K562 (cell line): Measurements from ENCODE around the gene MARK3. TPM values are rescaled to one million over a fixed set of nuclear protein-coding genes. Genes with fewer than 3 reads are reported as not detected.

Source experiments
- ATAC-seq: fragments of 200-7000 bp; cut with Tn5 transposase; 3 replicates; pipeline ENCODE4 v1.9.1; 2020; ENCODE audit warnings: moderate library complexity
- BruUV-seq: library from RNA; stranded (reverse); fragments of 400-500 nt; replicated peaks from 2 replicates; lab custom pipeline; 2021; lab: Mats Ljungman, UMichigan
- CTCF ChIA-PET: fragments of 300-600 bp; formaldehyde crosslinking; extraction: SDS; loops from one replicate; lab custom pipeline; 2021; ENCODE audit warnings: low intra/inter-chr PET ratio; lab: Yijun Ruan, JAX
- POLR2A ChIA-PET: fragments of 300-600, 350-650 bp; sonication (Branson Sonifier 250); formaldehyde crosslinking; extraction: SDS; loops from one replicate; lab custom pipeline; 2021; ENCODE audit warnings: antibody characterized with exemption, inconsistent platforms; lab: Yijun Ruan, JAX
- DNase-seq, 4 experiments: peaks; one replicate each; pipeline versions ENCODE4 v3.0.0 to v3.0.0-alpha.2; 2011 to 2018; ENCODE audit warnings: low spot score in 3 of 4, mixed read lengths in 3 of 4; ENCODE audit errors: extremely low read depth in 1 of 4
- FAIRE-seq: peaks from 2 replicates; lab custom pipeline; 2011; peaks lifted over from hg19 to GRCh38; lab: Jason Lieb, UNC
- H2AFZ ChIP-seq: 2 replicates; pipeline ENCODE4 v1.6.0; 2011; ENCODE audit warnings: low read depth, low read length, control low read depth, inconsistent platforms
- H3K27ac ChIP-seq: fragments of 200-600 bp; 3 replicates; pipeline ENCODE4 v1.8.0; 2011; ENCODE audit warnings: low read depth, mild to moderate bottlenecking, control low read depth, inconsistent platforms, low read length, moderate library complexity, mixed read lengths; ENCODE audit errors: extremely low read depth
- H3K27me3 ChIP-seq, 2 experiments: fragments of 300-600 bp in 1 of 2; 2 replicates in 1 of 2; 3 replicates in 1 of 2; pipeline versions ENCODE4 v1.6.0 to v1.8.0; 2011; ENCODE audit warnings: inconsistent platforms in 2 of 2, low read length in 2 of 2, mild to moderate bottlenecking in 1 of 2, mixed read lengths in 1 of 2, moderate library complexity in 1 of 2; ENCODE audit not compliant: control insufficient read depth in 2 of 2, insufficient read depth in 2 of 2
- H3K36me3 ChIP-seq: fragments of 300-600 bp; 3 replicates; pipeline ENCODE4 v1.8.0; 2011; ENCODE audit warnings: mild to moderate bottlenecking, low read length, inconsistent platforms; ENCODE audit not compliant: control insufficient read depth, insufficient read depth
- H3K4me1 ChIP-seq, 2 experiments: fragments of 200-600 bp in 1 of 2; replicated peaks in 1 of 2; 2 replicates in 1 of 2; 3 replicates in 1 of 2; pipeline versions ENCODE4 v1.5.1 to v1.8.0; 2011; ENCODE audit warnings: inconsistent platforms in 2 of 2, low read length in 2 of 2, mild to moderate bottlenecking in 1 of 2, mixed read lengths in 1 of 2, moderate library complexity in 1 of 2; ENCODE audit not compliant: control insufficient read depth in 2 of 2, insufficient read depth in 2 of 2
- H3K4me2 ChIP-seq: 2 replicates; pipeline ENCODE4 v1.6.1; 2011; ENCODE audit warnings: low read length, control low read depth, inconsistent platforms, mixed read lengths; ENCODE audit not compliant: insufficient read depth
- H3K4me3 ChIP-seq: fragments of 200-600 bp; sonication (generic), shearing (Covaris generic); 2 replicates; pipeline ENCODE4 v1.5.1; 2016; ENCODE audit warnings: control low read depth, inconsistent platforms
- H3K79me2 ChIP-seq: fragments of 200-600 bp; 3 replicates; pipeline ENCODE4 v1.8.0; 2011; ENCODE audit warnings: low read length, inconsistent platforms; ENCODE audit not compliant: control insufficient read depth, insufficient read depth
- H3K9ac ChIP-seq, 2 experiments: 2 replicates each; pipeline versions ENCODE4 v1.6.0 to v1.6.1; 2011; ENCODE audit warnings: low read depth in 2 of 2, low read length in 2 of 2, control low read depth in 1 of 2, inconsistent platforms in 1 of 2, mild to moderate bottlenecking in 1 of 2, mixed read lengths in 1 of 2; ENCODE audit not compliant: insufficient read depth in 1 of 2
- H3K9me1 ChIP-seq: one replicate; pipeline ENCODE4 v1.6.0; 2011; ENCODE audit warnings: inconsistent platforms, mild to moderate bottlenecking, low read length, moderate library complexity; ENCODE audit not compliant: control insufficient read depth, insufficient read depth
- H3K9me3 ChIP-seq: replicated peaks from 2 replicates; pipeline ENCODE4 v1.5.1; 2011; ENCODE audit warnings: low read depth, low read length, inconsistent platforms; ENCODE audit not compliant: control insufficient read depth, insufficient read depth
- H4K20me1 ChIP-seq: replicated peaks from 2 replicates; pipeline ENCODE4 v1.6.1; 2011; ENCODE audit warnings: low read length, inconsistent platforms, mixed read lengths; ENCODE audit not compliant: control insufficient read depth, insufficient read depth
- FOXP1 ChIP-seq: sonication (generic); formaldehyde crosslinking; IDR thresholded peaks from 2 replicates; pipeline ENCODE4 v1.8.0; 2022; ENCODE audit warnings: mild to moderate bottlenecking, missing genetic modification reagents
- GABPA ChIP-seq: fragments of 200-800 bp; sonication (Bioruptor generic); conservative IDR thresholded peaks from 2 replicates; pipeline ENCODE4 v1.6.1; 2016; ENCODE audit warnings: low read depth, missing genetic modification characterization, missing compliant biosample characterization
- GABPB2 ChIP-seq: fragments of 250-450 bp; sonication (Bioruptor Pico); conservative IDR thresholded peaks from 2 replicates; pipeline ENCODE4 v1.5.1; 2021; ENCODE audit warnings: mild to moderate bottlenecking
- GTF2A2 ChIP-seq: IDR thresholded peaks from 2 replicates; pipeline ENCODE4 v1.6.1; 2016; ENCODE audit warnings: mild to moderate bottlenecking, missing genetic modification characterization, missing compliant biosample characterization
- KLF16 ChIP-seq: IDR thresholded peaks from 2 replicates; pipeline ENCODE4 v1.6.1; 2016; ENCODE audit warnings: antibody characterized with exemption
- MCM2 ChIP-seq: fragments of 450-650 bp; IDR thresholded peaks from 2 replicates; pipeline ENCODE4 v1.6.1; 2017; ENCODE audit warnings: low read depth, mild to moderate bottlenecking
- NONO ChIP-seq, 2 experiments: fragments of 200-400 bp in 1 of 2; fragments of 450-650 bp in 1 of 2; formaldehyde crosslinking in 1 of 2; IDR thresholded peaks; 2 replicates each; pipeline ENCODE4 v1.6.1; 2017; ENCODE audit warnings: low read depth in 2 of 2, mild to moderate bottlenecking in 2 of 2, moderate library complexity in 2 of 2, low read length in 1 of 2
- RAD21 ChIP-seq, 2 experiments: fragments of 250-450 bp in 1 of 2; fragments of 450-650 bp in 1 of 2; sonication (Bioruptor Pico) in 1 of 2; formaldehyde crosslinking in 1 of 2; IDR thresholded peaks in 1 of 2; conservative IDR thresholded peaks in 1 of 2; 2 replicates each; pipeline versions ENCODE4 v1.4.0 to v1.8.0; 2020 to 2022; ENCODE audit warnings: mild to moderate bottlenecking in 2 of 2, moderate library complexity in 1 of 2
- SMARCC2 ChIP-seq: fragments of 450-650 bp; IDR thresholded peaks from 2 replicates; pipeline ENCODE4 v1.6.1; 2017; ENCODE audit warnings: antibody characterized with exemption, moderate library complexity, mild to moderate bottlenecking, low read depth
- TEAD2 ChIP-seq: fragments of 450-650 bp; IDR thresholded peaks from 2 replicates; pipeline ENCODE4 v1.6.1; 2016; ENCODE audit warnings: missing genetic modification characterization, control low read depth, missing compliant biosample characterization
- ZNF551 ChIP-seq: fragments of 250-450 bp; sonication (Bioruptor Pico); IDR thresholded peaks from 2 replicates; pipeline ENCODE4 v1.5.0; 2021; ENCODE audit warnings: mild to moderate bottlenecking, moderate library complexity
- WGBS: fragments of 100-300 bp; shearing (Covaris generic); methylation state at CpG from one replicate; pipeline ENCODE4 v1.1.6; 2016; ENCODE audit warnings: low coverage, mixed read lengths; ENCODE audit not compliant: insufficient coverage; ENCODE audit errors: missing lambda C conversion rate; 5-methylcytosine and 5-hydroxymethylcytosine counted together
- in situ Hi-C: fragments of 300-500 bp; cut with MboI; formaldehyde crosslinking; loops from 4 replicates; pipeline ENCODE4 v1.15.0; 2018; ENCODE audit warnings: inconsistent platforms, mixed read lengths
- intact Hi-C: fragments of 100-400 bp; cut with micrococcal nuclease; formaldehyde crosslinking; loops from 2 replicates; pipeline ENCODE4 v1.14.2; 2022
- polyA plus RNA-seq, 8 experiments: library from polyadenylated mRNA; depleted of rRNA in 4 of 8; stranded (reverse) in 5 of 8; unstranded in 3 of 8; fragments of >200 nt; fragmentation: Nextera tagmentation in 2 of 8; fragmentation: Illumina TruSeq in 1 of 8; extraction: Ambion mirVana in 2 of 8; extraction: Trizol in 1 of 8; gene quantifications; 2 replicates each; pipeline versions ENCODE4 v1.2.1 to v1.2.3, GENCODE V29; 2011 to 2014; ENCODE audit warnings: inconsistent platforms in 1 of 8, missing spikeins in 1 of 8
- total RNA-seq, 7 experiments: library from RNA; depleted of rRNA in 6 of 7; stranded (reverse); fragments of >200 nt in 6 of 7; fragmentation: Illumina TruSeq in 2 of 7; extraction: Trizol in 2 of 7; gene quantifications; 2 replicates each; pipeline versions ENCODE4 v1.2.1 to v1.2.3, GENCODE V29; 2011 to 2021; ENCODE audit warnings: low replicate concordance in 1 of 7
- TF ChIP-seq, protein P1 (sequence below), 2 experiments: fragments of 450-650 bp in 1 of 2; sonication (generic) in 1 of 2; formaldehyde crosslinking in 1 of 2; IDR thresholded peaks in 1 of 2; conservative IDR thresholded peaks in 1 of 2; 2 replicates each; pipeline versions ENCODE4 v1.6.1 to v1.8.1; 2016 to 2023; ENCODE audit warnings: mild to moderate bottlenecking in 2 of 2, moderate library complexity in 2 of 2, inconsistent platforms in 1 of 2, missing genetic modification reagents in 1 of 2
- TF ChIP-seq, protein P2 (sequence below): fragments of 450-650 bp; IDR thresholded peaks from 2 replicates; pipeline ENCODE4 v1.6.1; 2016
- TF ChIP-seq, protein P3 (sequence below): sonication (generic); formaldehyde crosslinking; IDR thresholded peaks from 2 replicates; pipeline ENCODE4 v1.8.1; 2023; ENCODE audit warnings: missing genetic modification reagents, mild to moderate bottlenecking, borderline replicate concordance

Gene MARK3
- total and polyA plus RNA-seq, 9 of the 15 experiments (the other 6 are each of a cell fraction or from before 2014, with no cell fraction given), result 10.1 to 68.7 (median 56.3) TPM

DNA sequence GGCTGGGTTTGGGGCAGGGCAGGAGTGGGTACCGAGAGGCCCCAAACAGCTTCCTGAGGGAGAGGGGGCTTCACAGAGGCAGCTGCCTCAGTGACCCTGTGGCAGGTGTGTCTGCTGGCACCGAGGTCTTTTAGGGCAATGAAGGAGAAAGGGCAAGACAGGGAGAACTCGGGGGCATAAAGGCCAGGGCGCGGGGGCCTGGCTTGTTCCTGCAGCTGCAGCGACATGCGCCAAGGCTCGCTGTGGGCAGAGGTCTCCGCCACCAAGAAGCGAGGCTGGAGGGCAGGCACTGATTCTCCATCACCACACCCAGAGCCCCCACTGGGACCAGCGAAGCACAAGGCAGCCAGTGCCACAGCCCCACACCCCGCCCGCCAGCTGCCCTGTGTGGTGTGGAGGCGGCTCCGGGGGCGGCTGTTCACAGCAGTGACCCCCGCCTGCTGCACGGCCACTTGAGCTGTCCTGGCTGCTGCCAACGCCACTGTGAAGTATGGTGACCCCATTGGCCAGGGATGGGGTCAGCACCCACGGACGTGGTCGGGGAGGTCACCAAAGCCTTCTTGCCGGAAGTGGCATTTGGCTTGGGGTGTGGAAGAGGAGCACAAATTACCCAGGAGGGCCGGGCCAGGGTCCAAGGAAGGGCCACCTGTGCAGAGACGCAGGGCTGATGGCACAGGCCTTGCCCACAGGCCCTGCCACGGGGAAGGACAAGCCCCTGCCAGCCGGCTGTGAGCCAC is 160.9 kb downstream of the MARK3 start:
- ChIA-PET POLR2A (interaction anchor here (1.0 to 2.1 kb wide), 4 partner anchors 10 to 27 kb away, joined by 3 to 8 read pairs (median 6); partner anchors contain the start of gene TRMT61A), CTCF (interaction anchor here (0.6 to 2.4 kb wide), 3 partner anchors 27 to 1185 kb away, joined by 3 to 19 read pairs (median 7); no protein-coding TSS in a partner anchor)
- in situ Hi-C loops, result no loop called here
- ATAC-seq, result no peak
- no peak overlapping the region for H3K9ac ChIP-seq
- H3K27me3 ChIP-seq, result no peaks in the 10 kb centered on the region
- no peaks in the 10 kb centered on the region for H3K36me3 ChIP-seq
- peaks cover 7% of the 10 kb centered on the region; the same call in 1 of the 2 replicates for H4K20me1 ChIP-seq
- no peaks in the 10 kb centered on the region for H3K79me2 ChIP-seq
- no peak overlapping the region for H3K27ac ChIP-seq
- H3K9me3 ChIP-seq, result no peaks in the 10 kb centered on the region
- intact Hi-C loops, result loop anchor here (1.0 to 10.0 kb wide), 3 partner anchors 28 to 471 kb away; no protein-coding TSS in a partner anchor
- no peaks in the 10 kb centered on the region for H3K9me1 ChIP-seq
- FAIRE-seq, result no peak
- 36% methylated on average over 15 of the region's 27 CpGs for WGBS
- H3K4me1 ChIP-seq, result peaks cover 0 to 89% of the 10 kb centered on the region in 2 experiments; a peak in 2 of 5 replicates
- DNase-seq, result no peak
- no peak overlapping the region for H3K4me2 ChIP-seq
- H2AFZ ChIP-seq, result no peak overlapping the region
- BruUV-seq, result no TSS peak
- H3K4me3 ChIP-seq, result no peak overlapping the region
- no peak for TF ChIP-seq NONO (IDR thresholded peaks at IDR 0.05; ENCODE audit: low read depth in 2 of 2, low read length in 1 of 2)
- TF ChIP-seq TEAD2 (tag), result no peak
- no peak for TF ChIP-seq GABPB2 (CRISPR knock-in tag)
- TF ChIP-seq KLF16, result no peak
- no peak for TF ChIP-seq GABPA (tag)
- no peak for TF ChIP-seq RAD21 (CRISPR knock-in tag; conservative IDR thresholded peaks at IDR 0.05 in 1 of 2, IDR thresholded peaks at IDR 0.05 in 1 of 2)
- TF ChIP-seq, protein P1, sequence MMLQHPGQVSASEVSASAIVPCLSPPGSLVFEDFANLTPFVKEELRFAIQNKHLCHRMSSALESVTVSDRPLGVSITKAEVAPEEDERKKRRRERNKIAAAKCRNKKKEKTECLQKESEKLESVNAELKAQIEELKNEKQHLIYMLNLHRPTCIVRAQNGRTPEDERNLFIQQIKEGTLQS (IDR thresholded peaks at IDR 0.05), result no peak
- TF ChIP-seq, protein P1 (CRISPR knock-in tag; conservative IDR thresholded peaks at IDR 0.05), result no peak
- TF ChIP-seq FOXP1 (CRISPR knock-in tag), result no peak
- TF ChIP-seq, protein P2, sequence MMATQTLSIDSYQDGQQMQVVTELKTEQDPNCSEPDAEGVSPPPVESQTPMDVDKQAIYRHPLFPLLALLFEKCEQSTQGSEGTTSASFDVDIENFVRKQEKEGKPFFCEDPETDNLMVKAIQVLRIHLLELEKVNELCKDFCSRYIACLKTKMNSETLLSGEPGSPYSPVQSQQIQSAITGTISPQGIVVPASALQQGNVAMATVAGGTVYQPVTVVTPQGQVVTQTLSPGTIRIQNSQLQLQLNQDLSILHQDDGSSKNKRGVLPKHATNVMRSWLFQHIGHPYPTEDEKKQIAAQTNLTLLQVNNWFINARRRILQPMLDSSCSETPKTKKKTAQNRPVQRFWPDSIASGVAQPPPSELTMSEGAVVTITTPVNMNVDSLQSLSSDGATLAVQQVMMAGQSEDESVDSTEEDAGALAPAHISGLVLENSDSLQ, result no peak
- no peak for TF ChIP-seq ZNF551 (CRISPR knock-in tag)
- TF ChIP-seq MCM2, result no peak
- no peak for TF ChIP-seq SMARCC2
- no peak for TF ChIP-seq GTF2A2 (tag)
- TF ChIP-seq, protein P3, sequence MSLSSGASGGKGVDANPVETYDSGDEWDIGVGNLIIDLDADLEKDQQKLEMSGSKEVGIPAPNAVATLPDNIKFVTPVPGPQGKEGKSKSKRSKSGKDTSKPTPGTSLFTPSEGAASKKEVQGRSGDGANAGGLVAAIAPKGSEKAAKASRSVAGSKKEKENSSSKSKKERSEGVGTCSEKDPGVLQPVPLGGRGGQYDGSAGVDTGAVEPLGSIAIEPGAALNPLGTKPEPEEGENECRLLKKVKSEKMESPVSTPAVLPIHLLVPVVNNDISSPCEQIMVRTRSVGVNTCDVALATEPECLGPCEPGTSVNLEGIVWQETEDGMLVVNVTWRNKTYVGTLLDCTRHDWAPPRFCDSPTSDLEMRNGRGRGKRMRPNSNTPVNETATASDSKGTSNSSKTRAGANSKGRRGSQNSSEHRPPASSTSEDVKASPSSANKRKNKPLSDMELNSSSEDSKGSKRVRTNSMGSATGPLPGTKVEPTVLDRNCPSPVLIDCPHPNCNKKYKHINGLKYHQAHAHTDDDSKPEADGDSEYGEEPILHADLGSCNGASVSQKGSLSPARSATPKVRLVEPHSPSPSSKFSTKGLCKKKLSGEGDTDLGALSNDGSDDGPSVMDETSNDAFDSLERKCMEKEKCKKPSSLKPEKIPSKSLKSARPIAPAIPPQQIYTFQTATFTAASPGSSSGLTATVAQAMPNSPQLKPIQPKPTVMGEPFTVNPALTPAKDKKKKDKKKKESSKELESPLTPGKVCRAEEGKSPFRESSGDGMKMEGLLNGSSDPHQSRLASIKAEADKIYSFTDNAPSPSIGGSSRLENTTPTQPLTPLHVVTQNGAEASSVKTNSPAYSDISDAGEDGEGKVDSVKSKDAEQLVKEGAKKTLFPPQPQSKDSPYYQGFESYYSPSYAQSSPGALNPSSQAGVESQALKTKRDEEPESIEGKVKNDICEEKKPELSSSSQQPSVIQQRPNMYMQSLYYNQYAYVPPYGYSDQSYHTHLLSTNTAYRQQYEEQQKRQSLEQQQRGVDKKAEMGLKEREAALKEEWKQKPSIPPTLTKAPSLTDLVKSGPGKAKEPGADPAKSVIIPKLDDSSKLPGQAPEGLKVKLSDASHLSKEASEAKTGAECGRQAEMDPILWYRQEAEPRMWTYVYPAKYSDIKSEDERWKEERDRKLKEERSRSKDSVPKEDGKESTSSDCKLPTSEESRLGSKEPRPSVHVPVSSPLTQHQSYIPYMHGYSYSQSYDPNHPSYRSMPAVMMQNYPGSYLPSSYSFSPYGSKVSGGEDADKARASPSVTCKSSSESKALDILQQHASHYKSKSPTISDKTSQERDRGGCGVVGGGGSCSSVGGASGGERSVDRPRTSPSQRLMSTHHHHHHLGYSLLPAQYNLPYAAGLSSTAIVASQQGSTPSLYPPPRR, result no peak
